Transverse colon (tissue), 4 donors: Measurements from ENCODE around the gene CLDN18. TPM values are rescaled to one million over a fixed set of nuclear protein-coding genes. Genes with fewer than 3 reads are reported as not detected.

Experiments used
- DNase-seq: peaks from one replicate; pipeline ENCODE4 v3.0.0-alpha.2; 2019
- H3K27ac ChIP-seq, 4 donors: fragments of 200-600 bp; sonication (generic); 2 replicates each; pipeline ENCODE4 v1.5.1; 2016 to 2018; ENCODE audit warnings: inconsistent platforms in 4 of 4
- H3K27me3 ChIP-seq: fragments of 200-600 bp; sonication (generic); 2 replicates; pipeline ENCODE4 v1.5.1; 2017; ENCODE audit warnings: inconsistent platforms
- H3K36me3 ChIP-seq, 4 donors: fragments of 200-600 bp; sonication (generic); 2 replicates each; pipeline ENCODE4 v1.5.1; 2017 to 2019; ENCODE audit warnings: inconsistent platforms in 4 of 4
- H3K4me1 ChIP-seq, 4 donors: fragments of 200-600 bp; sonication (generic); 2 replicates each; pipeline ENCODE4 v1.5.1; 2017 to 2020; ENCODE audit warnings: inconsistent platforms in 4 of 4
- H3K4me3 ChIP-seq, 4 donors: fragments of 200-600 bp; sonication (generic); 1 replicate in 1 of 4; 2 replicates in 3 of 4; pipeline versions ENCODE4 v1.5.1 to v1.6.1; 2017 to 2019; ENCODE audit warnings: inconsistent platforms in 4 of 4
- H3K9me3 ChIP-seq, 2 donors: fragments of 200-600 bp; sonication (generic); 2 replicates each; pipeline ENCODE4 v1.5.1; 2017 to 2019; ENCODE audit warnings: inconsistent platforms in 2 of 2
- EP300 ChIP-seq: sonication (generic); formaldehyde crosslinking; IDR thresholded peaks from one replicate; pipeline ENCODE4 v1.6.1; 2017; ENCODE audit warnings: antibody characterized with exemption, low read depth
- POLR2A ChIP-seq: fragments of 450-650 bp; IDR thresholded peaks from one replicate; pipeline ENCODE4 v1.6.1; 2016; ENCODE audit warnings: antibody characterized with exemption, mild to moderate bottlenecking, moderate library complexity
- POLR2AphosphoS5 ChIP-seq, 3 donors: sonication (generic); formaldehyde crosslinking; IDR thresholded peaks; one replicate each; pipeline ENCODE4 v1.6.1; 2016; ENCODE audit warnings: antibody characterized with exemption in 3 of 3
- WGBS, 2 donors: methylation state at CpG; one replicate each; pipeline ENCODE4 v1.1.5; 2018; ENCODE audit warnings: low coverage in 1 of 2; 5-methylcytosine and 5-hydroxymethylcytosine counted together
- in situ Hi-C, 4 donors: fragments of 200-750 bp; cut with MboI; loops; one replicate each; pipeline versions ENCODE4 v1.15.0 to v1.15.1; 2017; ENCODE audit warnings: low sequenced_read_pairs in 3 of 4, low pct_ligation_motif_present in 1 of 4, low pct_unique_long_range_greater_than_20kb in 1 of 4
- intact Hi-C: fragments of 100-400 bp; cut with DNase I; formaldehyde crosslinking; loops from one replicate; pipeline ENCODE4 v1.15.1; 2023; ENCODE audit warnings: low total_unique reads
- total RNA-seq, 4 donors: library from RNA; depleted of rRNA; stranded (reverse); fragments of >200 nt; gene quantifications; one replicate each; pipeline ENCODE4 v1.1.0, GENCODE V29; 2016
- TF ChIP-seq, protein P1 (sequence below), 5 experiments: fragments of 200-600 bp in 3 of 5; fragments of 450-650 bp in 2 of 5; sonication (generic) in 3 of 5; IDR thresholded peaks; 1 replicate in 2 of 5; 2 replicates in 3 of 5; pipeline ENCODE4 v1.5.1; 2016 to 2017; ENCODE audit warnings: antibody characterized with exemption in 5 of 5, inconsistent platforms in 3 of 5, mild to moderate bottlenecking in 2 of 5, moderate library complexity in 1 of 5

CLDN18 gene
- total RNA-seq, 4 donors from 2014 or later, result not detected

DNA sequence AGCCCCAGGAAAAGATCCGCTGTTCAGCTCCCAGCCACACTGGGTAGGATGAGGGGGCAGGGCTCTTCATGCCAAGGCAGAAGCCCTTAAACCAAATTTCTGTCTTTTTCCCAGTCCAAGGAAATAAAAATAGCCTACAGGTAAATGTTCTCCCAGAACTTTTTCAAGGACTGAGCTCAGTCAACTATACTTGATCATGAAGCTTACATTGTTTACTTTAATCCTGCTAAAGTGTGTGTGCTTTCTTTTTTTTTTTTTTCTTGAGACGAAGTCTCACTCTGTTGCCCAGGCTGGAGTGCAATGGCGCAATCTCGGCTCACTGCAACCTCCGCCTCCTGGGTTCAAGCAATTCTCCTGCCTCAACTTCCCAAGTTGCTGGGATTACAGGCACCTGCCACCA, 17.9 kb downstream of the CLDN18 start:
- no peak overlapping the region for H3K4me3 ChIP-seq
- no peaks in the 10 kb centered on the region for H3K36me3 ChIP-seq
- H3K27me3 ChIP-seq, result no peaks in the 10 kb centered on the region
- DNase-seq, result no peak
- no peak overlapping the region for H3K27ac ChIP-seq
- in situ Hi-C loops, result no loop called here
- intact Hi-C loops, result no loop called here
- whole genome bisulfite sequencing, 2 donors, result 70 to 84% methylated on average over 2 to 5 of the region's 5 CpGs
- H3K9me3 ChIP-seq, result no peaks in the 10 kb centered on the region
- TF ChIP-seq POLR2AphosphoS5 (IDR thresholded peaks at IDR 0.05), result no peak
- no peak for TF ChIP-seq POLR2A
- TF ChIP-seq EP300, result no peak
- TF ChIP-seq, protein P1, sequence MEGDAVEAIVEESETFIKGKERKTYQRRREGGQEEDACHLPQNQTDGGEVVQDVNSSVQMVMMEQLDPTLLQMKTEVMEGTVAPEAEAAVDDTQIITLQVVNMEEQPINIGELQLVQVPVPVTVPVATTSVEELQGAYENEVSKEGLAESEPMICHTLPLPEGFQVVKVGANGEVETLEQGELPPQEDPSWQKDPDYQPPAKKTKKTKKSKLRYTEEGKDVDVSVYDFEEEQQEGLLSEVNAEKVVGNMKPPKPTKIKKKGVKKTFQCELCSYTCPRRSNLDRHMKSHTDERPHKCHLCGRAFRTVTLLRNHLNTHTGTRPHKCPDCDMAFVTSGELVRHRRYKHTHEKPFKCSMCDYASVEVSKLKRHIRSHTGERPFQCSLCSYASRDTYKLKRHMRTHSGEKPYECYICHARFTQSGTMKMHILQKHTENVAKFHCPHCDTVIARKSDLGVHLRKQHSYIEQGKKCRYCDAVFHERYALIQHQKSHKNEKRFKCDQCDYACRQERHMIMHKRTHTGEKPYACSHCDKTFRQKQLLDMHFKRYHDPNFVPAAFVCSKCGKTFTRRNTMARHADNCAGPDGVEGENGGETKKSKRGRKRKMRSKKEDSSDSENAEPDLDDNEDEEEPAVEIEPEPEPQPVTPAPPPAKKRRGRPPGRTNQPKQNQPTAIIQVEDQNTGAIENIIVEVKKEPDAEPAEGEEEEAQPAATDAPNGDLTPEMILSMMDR (IDR thresholded peaks at IDR 0.05), result no peak
- no peaks in the 10 kb centered on the region for H3K4me1 ChIP-seq

- WGBS, 2 donors, result 56 to 80% methylated on average over 2 to 11 of the region's 11 CpGs
- TF ChIP-seq, protein P1 (IDR thresholded peaks at IDR 0.05), result no peak
- TF ChIP-seq POLR2AphosphoS5 (IDR thresholded peaks at IDR 0.05) (no peak), POLR2A (no peak), EP300 (no peak)
- intact Hi-C loops, result no loop called here
- no peak overlapping the region for H3K4me3 ChIP-seq
- H3K9me3 ChIP-seq, result no peaks in the 10 kb centered on the region
- no peaks in the 10 kb centered on the region for H3K4me1 ChIP-seq
- in situ Hi-C loops, result no loop called here
- H3K27me3 ChIP-seq, result no peaks in the 10 kb centered on the region
- no peak overlapping the region for H3K27ac ChIP-seq
- no peak for DNase-seq
- H3K36me3 ChIP-seq, result no peaks in the 10 kb centered on the region
Measured at GRCh38 chr3:138030734-138031280, 20.8 kb downstream of the CLDN18 start.

DNA sequence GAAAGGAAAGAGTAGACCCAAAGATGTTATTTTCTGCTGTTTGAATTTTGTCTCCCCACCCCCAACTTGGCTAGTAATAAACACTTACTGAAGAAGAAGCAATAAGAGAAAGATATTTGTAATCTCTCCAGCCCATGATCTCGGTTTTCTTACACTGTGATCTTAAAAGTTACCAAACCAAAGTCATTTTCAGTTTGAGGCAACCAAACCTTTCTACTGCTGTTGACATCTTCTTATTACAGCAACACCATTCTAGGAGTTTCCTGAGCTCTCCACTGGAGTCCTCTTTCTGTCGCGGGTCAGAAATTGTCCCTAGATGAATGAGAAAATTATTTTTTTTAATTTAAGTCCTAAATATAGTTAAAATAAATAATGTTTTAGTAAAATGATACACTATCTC, 21.6 kb downstream of the CLDN18 start:
- no peak for DNase-seq
- no peaks in the 10 kb centered on the region for H3K36me3 ChIP-seq
- no peaks in the 10 kb centered on the region for H3K9me3 ChIP-seq
- in situ Hi-C loops (no loop called here), intact Hi-C loops (no loop called here)
- WGBS, 2 donors, result 65 to 66% methylated on average over 3 of the region's 3 CpGs
- no peak overlapping the region for H3K27ac ChIP-seq
- no peak overlapping the region for H3K4me3 ChIP-seq
- no peak for TF ChIP-seq POLR2A
- TF ChIP-seq, protein P1 (IDR thresholded peaks at IDR 0.05), result no peak
- TF ChIP-seq POLR2AphosphoS5 (IDR thresholded peaks at IDR 0.05), result no peak
- TF ChIP-seq EP300, result no peak
- H3K27me3 ChIP-seq, result no peaks in the 10 kb centered on the region
- no peaks in the 10 kb centered on the region for H3K4me1 ChIP-seq

DNA sequence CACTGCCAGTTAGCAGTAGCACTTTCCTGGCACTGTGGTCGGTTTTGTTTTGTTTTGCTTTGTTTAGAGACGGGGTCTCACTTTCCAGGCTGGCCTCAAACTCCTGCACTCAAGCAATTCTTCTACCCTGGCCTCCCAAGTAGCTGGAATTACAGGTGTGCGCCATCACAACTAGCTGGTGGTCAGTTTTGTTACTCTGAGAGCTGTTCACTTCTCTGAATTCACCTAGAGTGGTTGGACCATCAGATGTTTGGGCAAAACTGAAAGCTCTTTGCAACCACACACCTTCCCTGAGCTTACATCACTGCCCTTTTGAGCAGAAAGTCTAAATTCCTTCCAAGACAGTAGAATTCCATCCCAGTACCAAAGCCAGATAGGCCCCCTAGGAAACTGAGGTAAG, 22.6 kb downstream of the CLDN18 start:
- Histone ChIP-seq H3K9me3 (no peaks in the 10 kb centered on the region), H3K4me3 (no peak overlapping the region), H3K27me3 (no peaks in the 10 kb centered on the region), H3K27ac (no peak overlapping the region), H3K36me3 (no peaks in the 10 kb centered on the region), H3K4me1 (no peaks in the 10 kb centered on the region)
- intact Hi-C loops (no loop called here), in situ Hi-C loops (no loop called here)
- no peak for DNase-seq
- TF ChIP-seq POLR2AphosphoS5 (IDR thresholded peaks at IDR 0.05) (no peak), POLR2A (no peak), EP300 (no peak)
- TF ChIP-seq, protein P1 (IDR thresholded peaks at IDR 0.05), result no peak
- WGBS, 2 donors, result 68 to 90% methylated on average over 2 to 3 of the region's 3 CpGs
